Measurements from ENCODE around the gene MLLT6. TPM values are rescaled to one million over a fixed set of nuclear protein-coding genes. Genes with fewer than 3 reads are reported as not detected.

MLLT6 gene
- total and polyA plus RNA-seq, 2 of the 13 experiments (the other 11 are each of a cell fraction or from before 2014, with no cell fraction given), result 50.7 to 69.5 TPM

GRCh38 chr17:38674749-38675615, 30.1 kb upstream of the MLLT6 start, which contains the start of gene EPOP (continued):
- TF ChIP-seq ETS1 (CRISPR knock-in tag; IDR thresholded peaks at IDR 0.05), result peak; percentile 92; the same call in 1 of the 2 replicates
- peak; percentile 82; the same call in 1 of the 2 replicates for TF ChIP-seq ZNF773 (CRISPR knock-in tag; IDR thresholded peaks at IDR 0.05; ENCODE audit: borderline replicate concordance)
- peak; percentile 96 for TF ChIP-seq ZNF878 (CRISPR knock-in tag; IDR thresholded peaks at IDR 0.05)
- no peak for TF ChIP-seq ZNF644 (CRISPR knock-in tag; IDR thresholded peaks at IDR 0.05; ENCODE audit: low read depth)
- TF ChIP-seq, protein P1, sequence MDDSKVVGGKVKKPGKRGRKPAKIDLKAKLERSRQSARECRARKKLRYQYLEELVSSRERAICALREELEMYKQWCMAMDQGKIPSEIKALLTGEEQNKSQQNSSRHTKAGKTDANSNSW (CRISPR knock-in tag; IDR thresholded peaks at IDR 0.05; ENCODE audit: borderline replicate concordance), result peak; percentile 81; the same call in 1 of the 2 replicates
- TF ChIP-seq ZNF891 (CRISPR knock-in tag; IDR thresholded peaks at IDR 0.05), result peak; percentile 91; the same call in 1 of the 2 replicates
- 0 out of 2 replicates have a peak, but pooled peaks have one; percentile 46 for TF ChIP-seq KDM4B (CRISPR knock-in tag; IDR thresholded peaks at IDR 0.05)
- no peak for TF ChIP-seq GTF2F1 (IDR thresholded peaks at IDR 0.05; ENCODE audit: low read length)
- TF ChIP-seq PHF5A (CRISPR knock-in tag; IDR thresholded peaks at IDR 0.05; ENCODE audit: low read depth, unreplicated experiment), result no peak
- TF ChIP-seq PREB (CRISPR knock-in tag; IDR thresholded peaks at IDR 0.05), result peak; percentile 92
- TF ChIP-seq ZNF788 (CRISPR knock-in tag; IDR thresholded peaks at IDR 0.05; ENCODE audit: borderline replicate concordance), result peak; percentile 92; the same call in 1 of the 2 replicates
- peak; percentile 55 for TF ChIP-seq RXRB (CRISPR knock-in tag; IDR thresholded peaks at IDR 0.05; ENCODE audit: borderline replicate concordance)
- peak; percentile 76; the same call in 1 of the 2 replicates for TF ChIP-seq ZNF790 (CRISPR knock-in tag; IDR thresholded peaks at IDR 0.05; ENCODE audit: borderline replicate concordance)
- peak; percentile 94 for TF ChIP-seq SRY (CRISPR knock-in tag; IDR thresholded peaks at IDR 0.05)
- TF ChIP-seq ISL2 (CRISPR knock-in tag; IDR thresholded peaks at IDR 0.05), result peak; percentile 71; the same call in 1 of the 2 replicates
- peak; percentile 69 for TF ChIP-seq ZSCAN31 (CRISPR knock-in tag; IDR thresholded peaks at IDR 0.05; ENCODE audit: low read depth)
- 0 out of 2 replicates have a peak, but pooled peaks have one; percentile 85 for TF ChIP-seq ZNF530 (CRISPR knock-in tag; IDR thresholded peaks at IDR 0.05; ENCODE audit: low read depth)
- TF ChIP-seq, protein P2, sequence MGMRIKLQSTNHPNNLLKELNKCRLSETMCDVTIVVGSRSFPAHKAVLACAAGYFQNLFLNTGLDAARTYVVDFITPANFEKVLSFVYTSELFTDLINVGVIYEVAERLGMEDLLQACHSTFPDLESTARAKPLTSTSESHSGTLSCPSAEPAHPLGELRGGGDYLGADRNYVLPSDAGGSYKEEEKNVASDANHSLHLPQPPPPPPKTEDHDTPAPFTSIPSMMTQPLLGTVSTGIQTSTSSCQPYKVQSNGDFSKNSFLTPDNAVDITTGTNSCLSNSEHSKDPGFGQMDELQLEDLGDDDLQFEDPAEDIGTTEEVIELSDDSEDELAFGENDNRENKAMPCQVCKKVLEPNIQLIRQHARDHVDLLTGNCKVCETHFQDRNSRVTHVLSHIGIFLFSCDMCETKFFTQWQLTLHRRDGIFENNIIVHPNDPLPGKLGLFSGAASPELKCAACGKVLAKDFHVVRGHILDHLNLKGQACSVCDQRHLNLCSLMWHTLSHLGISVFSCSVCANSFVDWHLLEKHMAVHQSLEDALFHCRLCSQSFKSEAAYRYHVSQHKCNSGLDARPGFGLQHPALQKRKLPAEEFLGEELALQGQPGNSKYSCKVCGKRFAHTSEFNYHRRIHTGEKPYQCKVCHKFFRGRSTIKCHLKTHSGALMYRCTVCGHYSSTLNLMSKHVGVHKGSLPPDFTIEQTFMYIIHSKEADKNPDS (CRISPR knock-in tag; IDR thresholded peaks at IDR 0.05), result no peak
- TF ChIP-seq ZNF326 (CRISPR knock-in tag; IDR thresholded peaks at IDR 0.05; ENCODE audit: borderline replicate concordance), result no peak
- TF ChIP-seq ZNF350 (CRISPR knock-in tag; IDR thresholded peaks at IDR 0.05; ENCODE audit: borderline replicate concordance, low read depth), result peak; percentile 79

Data from HepG2 (cell line).